Forelimb muscle (tissue), 1 donor: ENCODE measurements around the gene KRT81. TPM values are rescaled to one million over a fixed set of nuclear protein-coding genes. Genes with fewer than 3 reads are reported as not detected.
"Not testable (repeated sequence)": the region's sequence is repeated elsewhere in the genome, so short reads cannot be mapped to it uniquely, and the experiment has no call there.

Experiments used
- DNase-seq: peaks from one replicate; pipeline ENCODE4 v3.0.0-alpha.2; 2013; ENCODE audit warnings: low read depth
- polyA plus RNA-seq: library from polyadenylated mRNA; unstranded; fragments of 120-200 nt; gene quantifications from one replicate; pipeline ENCODE4 v1.2.1, GENCODE V29; 2013; ENCODE audit not compliant: insufficient read length

Gene KRT81
- polyA plus RNA-seq, 1 donor, result not detected

DNA sequence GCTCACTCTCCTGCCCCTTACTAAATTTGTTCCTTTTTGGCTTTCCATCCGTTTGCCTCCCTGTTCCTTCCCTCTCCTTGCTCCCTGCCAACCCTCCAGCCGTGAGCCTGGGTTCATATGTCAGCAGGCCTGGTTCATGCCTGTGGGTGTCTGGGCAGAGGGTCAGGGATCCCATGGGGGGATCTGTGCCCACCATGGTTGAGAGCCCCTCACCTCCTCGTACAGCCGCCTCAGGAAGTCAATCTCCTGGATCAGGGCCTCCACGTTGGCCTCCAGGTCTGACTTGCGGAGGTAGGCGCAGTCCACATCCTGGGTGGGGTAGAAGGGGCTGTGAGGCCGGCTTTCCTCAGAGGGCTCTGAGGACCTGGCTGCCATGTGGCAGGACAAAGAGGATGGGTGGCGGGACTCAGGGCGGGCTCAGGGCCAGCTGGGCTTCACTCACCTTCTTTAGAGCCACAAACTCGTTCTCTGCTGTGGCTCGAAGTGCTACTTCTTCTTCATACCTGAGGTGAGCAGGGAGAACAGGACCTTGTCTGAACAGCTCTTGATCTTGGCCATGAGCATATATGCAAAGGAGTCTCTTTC lies 26.2 kb upstream of the KRT81 start:
- no peak for DNase-seq

DNA sequence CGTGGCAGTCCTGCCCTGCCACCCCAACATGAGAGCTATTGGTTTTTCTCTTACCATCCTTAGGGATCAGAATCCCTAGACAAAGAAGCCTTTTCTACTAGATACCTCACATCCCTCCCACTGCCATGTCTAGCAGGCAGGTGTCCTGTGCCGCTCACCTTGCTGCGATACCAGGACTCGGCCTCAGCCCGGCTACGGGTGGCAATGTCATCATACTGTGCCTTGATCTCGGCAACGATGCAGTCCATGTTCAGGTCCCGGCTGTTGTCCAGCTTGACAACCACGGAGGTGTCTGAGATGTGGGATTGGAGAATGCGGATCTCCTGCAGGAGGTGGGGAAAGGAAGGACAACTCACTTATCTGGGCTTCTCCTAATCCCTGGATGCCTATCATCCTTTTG lies 25.4 kb upstream of the KRT81 start:
- no peak for DNase-seq

DNA sequence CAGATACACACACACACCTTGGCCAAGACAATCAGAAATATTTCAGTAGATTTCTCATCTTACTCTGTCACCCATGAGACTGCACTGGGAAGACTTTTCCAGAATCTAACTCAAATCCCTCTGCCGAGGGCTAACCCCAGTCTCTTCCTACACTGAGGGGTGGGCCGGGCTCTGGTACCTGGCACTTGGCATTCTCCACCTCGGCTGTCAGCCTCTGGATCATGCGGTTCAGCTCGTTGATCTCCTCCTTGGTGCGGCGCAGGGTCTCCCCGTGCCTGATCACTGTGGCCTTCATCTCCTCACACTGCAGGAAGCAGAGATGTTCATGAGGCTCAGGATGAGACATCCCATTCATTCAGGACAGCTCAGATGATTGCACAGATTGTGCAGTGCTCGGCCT lies 25.0 kb upstream of the KRT81 start:
- DNase-seq, result no peak

DNA sequence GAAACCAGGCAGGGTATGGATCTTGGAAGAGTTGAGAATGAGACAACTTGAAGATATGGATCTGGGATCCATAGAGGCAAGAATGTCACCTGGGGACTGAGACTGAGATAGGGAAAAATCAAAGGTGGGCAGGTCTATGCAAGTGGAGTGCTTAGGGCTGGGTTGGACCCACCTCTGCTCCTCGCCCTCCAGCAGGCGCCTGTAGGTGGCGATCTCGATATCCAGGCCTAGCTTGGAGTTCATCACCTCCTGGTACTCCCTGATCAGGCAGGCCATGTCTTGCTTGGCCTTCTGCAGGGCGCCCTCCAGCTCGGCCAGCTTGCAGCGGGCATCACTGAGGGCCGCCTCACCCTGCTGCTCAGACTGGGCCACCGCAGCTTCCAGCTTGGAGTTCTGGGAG lies 24.4 kb upstream of the KRT81 start:
- not testable (repeated sequence) for DNase-seq

DNA sequence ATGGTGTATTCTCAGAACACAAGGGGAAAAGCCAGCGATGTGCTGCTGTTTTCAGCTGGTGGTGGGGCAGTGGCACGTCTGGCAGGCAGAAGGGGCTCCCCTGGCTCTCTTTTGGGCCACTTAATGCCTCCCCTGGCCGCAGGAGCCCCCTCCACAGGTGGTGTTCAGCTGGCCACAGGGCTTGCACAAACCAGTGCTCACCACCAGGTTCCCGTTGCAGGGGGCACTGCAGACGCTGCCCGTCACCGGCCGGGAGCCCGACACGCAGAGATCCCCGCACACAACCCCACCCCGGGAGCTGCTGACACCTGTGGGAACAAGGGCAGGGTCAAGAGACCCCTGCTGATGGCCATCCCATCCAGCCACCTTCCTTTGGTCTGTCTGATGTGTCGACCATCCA lies 23.2 kb upstream of the KRT81 start:
- DNase-seq, result no peak

DNA sequence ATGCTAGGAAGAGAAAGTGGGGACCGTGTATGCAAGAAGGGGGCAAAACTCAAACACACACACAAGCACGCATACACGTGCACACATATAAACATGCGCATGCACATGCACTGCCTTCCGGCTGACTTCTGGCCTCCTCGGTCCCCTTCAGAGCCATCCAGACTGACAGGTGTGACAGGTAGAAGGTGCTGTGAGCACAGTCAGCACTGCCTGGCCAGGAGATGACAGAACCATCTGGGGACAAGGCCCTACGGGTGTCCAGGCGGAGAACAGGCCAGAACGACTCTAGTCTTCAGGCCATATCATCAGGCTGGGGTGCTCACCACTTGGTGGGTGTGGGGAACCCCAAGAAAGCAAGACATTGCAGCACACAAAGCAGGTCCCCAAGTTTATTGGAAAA lies 22.6 kb upstream of the KRT81 start:
- DNase-seq, result no peak

DNA sequence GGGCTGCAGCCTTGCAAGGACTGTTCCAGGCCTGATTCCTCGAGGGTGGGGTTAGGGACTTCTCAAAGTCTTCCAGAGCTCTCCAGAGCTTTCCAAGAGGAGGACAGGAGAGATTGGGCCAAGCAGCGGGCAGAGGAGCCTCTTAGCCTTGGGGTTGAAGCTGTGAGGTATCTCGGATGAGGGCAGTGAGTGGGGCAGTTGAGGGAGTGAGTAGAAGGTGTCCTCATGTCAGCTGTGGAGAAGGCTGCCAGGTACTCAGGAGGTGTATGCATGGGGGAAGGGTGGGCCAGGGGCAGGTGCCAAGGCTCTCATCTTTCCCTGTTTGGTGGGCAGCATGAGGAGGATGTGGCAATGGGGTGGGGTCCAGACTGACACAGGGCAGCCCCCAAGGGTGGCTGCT lies 22.1 kb upstream of the KRT81 start:
- DNase-seq, result no peak

DNA sequence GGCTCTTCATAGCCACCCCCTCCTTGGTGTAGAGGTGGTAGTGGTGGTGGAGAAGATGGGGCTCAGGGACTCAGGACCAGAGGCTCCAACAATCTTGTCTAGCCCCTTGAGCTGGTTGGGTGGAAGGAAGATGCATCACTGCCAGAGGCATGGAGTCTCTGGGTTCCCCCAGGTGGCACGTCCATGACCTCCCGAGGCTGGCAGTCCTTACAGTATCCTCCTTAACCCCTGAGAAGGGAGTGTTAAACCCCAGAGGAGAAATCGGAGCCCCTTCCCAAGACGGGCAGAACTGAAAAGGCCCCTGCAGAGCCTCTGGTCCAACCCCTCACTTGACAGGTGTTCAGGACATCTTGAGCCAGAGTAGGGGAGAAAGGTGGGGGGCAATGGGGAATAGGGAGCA lies 20.8 kb upstream of the KRT81 start:
- no peak for DNase-seq

DNA sequence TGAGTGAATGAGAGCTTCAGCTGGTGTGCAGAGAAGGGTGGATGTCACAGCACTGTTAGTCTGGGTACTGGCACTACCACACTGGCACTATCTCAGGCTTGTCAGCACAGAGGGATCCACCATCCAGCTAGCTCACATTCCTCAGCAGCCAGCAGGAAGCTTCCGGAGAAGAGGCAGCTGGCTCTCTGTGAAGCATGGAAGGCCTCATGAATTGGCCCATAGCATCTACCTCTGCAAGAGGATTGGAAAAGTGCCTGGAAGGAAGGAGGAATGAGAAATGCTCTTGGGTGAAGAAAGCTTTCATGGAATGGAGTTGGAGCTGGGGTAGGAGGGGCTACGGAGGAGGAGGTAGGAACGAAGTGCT lies 19.9 kb upstream of the KRT81 start:
- DNase-seq, result no peak

DNA sequence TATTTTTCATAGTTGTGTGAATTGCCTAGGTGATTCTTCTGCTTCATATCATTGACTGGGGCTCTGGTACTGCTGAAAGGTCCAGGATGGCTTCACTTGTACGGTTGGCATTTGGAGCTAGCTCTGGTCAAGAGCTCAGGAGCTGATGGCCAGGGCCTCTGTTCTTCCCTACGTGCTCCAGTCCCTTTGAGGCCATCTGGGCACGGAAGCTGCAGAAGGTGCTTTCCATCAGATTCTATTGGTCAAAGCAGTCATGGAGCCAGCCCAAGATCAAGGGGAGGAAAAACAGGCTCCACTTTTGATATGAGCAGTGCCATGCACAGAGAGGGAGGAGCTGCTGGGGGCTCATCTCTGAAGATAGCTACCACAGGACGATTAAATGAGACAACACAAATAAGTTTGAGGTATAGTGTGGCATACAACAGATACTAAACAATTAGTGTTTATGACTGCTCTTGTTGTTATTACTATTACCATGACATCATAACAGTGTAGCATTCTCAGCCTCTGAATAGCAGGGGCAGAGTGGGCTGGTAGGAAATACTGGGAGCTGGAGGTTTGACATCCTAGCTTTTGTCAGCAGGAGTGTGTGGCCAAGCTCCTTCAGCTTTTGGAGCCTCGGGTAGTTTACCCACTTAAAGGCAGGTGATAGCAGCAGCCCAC lies 19.4 kb upstream of the KRT81 start:
- no peak for DNase-seq

DNA sequence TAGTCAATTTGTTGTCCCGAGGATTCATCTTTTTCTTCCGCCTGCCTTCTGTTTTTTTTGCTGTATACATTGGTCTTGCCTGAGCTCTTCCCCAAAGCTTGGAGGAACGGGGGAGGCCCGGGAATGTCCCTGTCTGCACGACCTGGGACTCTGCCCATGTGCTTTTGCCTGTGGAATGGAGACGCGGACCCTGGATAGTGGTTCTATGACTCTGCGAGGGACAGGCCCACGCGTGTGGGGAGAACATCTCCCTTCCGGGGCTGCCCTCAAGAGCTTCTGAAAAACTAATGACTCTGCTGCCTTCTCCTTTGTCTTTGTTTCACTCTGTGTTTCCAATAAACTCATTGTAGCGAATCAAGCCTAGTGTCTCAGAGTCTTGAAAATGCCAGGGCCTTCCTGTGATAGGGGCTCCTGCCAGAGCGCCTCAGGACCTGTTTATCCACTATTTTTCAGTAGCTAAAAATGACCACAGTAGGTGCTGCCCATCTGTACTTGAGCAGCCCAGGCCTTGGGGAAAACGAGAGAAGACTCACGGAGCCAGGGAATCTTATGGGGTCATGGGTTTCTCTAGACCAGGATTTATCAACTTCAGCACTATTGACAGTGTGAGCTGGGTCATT lies 17.6 kb upstream of the KRT81 start:
- DNase-seq, result no peak

DNA sequence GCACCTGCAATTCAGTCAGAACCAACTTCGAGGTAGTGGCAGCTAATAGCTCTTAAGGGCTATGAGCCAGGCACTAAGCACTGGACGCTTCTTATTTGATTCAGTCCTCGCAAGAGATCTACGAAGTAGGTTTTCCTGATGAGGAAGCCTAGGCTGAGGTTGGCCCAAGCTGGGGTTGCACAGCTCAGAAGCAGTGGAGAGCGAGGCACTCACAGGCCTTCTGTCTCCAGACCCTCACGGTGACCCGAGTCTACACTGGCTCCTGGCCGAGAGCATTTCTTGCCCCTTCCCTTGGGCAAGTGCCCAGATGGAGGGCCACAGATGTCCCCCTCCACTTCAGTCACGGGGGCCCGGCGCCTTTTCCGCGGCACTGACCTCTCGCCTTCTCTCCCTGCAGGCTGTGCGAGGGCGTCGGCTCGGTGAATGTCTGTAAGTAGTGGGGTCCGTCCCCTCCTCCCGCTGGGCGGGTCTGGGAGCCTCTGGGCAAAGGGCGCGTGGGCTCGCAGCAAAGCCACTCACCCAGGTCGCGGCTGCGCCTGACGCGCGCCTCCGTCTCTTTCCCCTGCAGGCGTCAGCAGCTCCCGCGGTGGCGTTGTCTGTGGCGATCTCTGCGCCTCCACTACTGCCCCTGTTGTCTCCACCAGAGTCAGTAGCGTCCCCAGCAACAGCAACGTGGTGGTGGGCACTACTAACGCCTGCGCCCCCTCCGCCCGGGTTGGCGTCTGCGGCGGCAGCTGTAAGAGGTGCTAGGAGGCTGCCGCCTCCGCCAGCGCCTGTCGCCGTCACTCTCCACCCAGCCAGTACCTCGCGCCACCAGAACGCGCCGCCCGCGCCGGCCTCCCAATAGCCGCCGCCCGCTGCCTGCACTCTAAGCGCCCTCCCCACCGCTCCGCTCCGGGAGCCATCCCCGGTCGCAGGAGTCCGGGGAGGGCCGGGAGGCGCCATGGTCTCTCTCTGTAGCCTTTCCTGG lies 16.8 kb upstream of the KRT81 start:
- peak; percentile 9 for DNase-seq

DNA sequence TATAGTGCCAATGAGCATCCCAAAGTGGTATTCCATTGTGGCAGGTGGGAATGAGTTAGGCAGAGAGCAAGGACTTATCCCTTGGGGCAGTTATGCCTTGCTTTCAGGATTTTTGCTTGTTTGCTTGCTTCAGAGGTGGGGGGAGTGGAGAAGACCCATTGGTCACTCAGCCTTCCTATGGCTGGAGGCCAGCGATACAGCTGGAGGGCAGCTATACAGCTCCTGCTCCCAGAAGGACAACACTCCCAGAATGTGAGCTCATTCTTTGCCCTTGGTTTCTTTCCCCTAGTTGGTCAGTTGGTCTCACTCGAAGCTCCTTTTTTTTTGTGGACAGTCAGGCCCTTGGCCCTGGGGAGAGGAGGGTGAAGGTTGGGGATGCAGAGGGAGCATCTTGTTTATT lies 15.4 kb upstream of the KRT81 start:
- no peak for DNase-seq

DNA sequence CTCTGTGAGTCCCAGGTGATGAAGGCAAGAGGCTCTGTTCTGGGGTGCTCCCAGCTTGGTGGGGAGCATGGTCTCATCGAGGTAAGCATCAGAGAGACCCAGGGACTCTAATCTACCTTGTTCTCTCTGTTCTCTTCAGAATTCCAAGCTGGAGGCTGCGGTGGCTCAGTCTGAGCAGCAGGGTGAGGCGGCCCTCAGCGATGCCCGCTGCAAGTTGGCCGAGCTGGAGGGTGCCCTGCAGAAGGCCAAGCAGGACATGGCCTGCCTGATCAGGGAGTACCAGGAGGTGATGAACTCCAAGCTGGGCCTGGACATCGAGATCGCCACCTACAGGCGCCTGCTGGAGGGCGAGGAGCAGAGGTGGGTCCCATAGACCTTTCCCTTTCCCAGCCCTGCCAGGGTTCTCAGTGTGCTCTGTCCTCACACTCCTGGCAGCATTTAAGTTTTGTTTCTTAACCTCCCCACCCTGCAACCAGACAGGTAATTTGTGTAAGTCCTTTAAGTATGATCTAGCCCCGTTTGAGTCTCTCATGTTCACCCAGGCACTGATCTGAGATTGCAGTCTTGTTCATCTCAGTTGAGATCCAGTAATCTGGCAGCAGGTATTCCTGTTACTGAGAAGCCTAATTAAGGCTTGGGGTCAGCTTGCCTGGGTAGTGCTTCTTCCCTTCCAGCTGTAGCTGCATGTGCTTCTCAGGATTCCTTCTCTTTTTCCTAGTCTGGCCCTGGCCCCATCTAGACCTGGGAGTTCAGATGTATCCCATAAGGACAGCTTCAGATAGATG lies 14.8 kb upstream of the KRT81 start:
- no peak for DNase-seq

DNA sequence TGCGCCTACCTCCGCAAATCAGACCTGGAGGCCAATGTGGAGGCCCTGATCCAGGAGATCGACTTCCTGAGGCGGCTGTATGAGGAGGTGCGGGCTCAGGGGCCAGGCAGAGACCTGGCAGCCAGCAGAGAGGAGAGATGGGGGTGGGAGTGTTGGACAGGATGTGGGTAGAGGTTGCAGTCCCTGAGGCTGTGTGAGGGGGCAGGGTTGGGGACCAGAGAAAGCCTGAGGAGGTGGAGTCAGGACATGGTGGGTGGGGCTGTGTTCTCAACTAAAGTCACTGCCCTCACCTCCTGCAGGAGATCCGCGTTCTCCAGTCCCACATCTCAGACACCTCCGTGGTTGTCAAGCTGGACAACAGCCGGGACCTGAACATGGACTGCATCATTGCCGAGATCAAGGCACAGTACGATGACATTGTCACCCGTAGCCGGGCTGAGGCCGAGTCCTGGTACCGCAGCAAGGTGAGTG lies 13.6 kb upstream of the KRT81 start:
- not testable (repeated sequence) for DNase-seq

DNA sequence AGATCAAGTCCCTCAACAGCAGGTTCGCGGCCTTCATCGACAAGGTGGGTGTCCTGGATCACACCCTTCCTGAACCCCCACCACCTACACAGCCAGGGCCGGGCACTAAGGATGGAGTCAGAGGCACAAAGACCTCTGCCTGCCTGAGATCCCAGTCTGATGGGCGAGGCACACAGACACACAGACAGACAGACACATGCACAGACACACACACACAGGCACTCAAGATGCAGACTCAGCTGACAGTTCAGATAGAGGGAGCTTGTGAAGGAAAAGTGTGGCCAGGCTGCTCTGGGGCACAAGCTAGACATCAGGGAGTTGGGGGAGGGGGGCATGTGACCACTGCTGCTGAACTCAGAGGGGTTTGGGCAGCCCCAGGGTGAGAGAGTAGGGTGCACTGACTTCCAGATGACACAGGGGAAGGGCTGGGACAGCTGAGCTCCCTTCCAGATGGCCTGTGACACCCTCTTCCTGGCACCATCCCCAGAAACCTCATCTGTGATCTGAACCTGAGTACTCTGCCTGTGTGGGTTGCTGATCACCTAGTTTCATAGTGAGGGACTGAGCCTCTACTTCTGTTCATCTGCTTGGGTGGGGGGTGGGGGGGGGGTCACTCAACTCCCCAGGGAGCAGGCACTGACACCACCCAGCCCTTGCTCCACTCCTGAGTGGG lies 11.0 kb upstream of the KRT81 start:
- DNase-seq, result not testable (repeated sequence)

DNA sequence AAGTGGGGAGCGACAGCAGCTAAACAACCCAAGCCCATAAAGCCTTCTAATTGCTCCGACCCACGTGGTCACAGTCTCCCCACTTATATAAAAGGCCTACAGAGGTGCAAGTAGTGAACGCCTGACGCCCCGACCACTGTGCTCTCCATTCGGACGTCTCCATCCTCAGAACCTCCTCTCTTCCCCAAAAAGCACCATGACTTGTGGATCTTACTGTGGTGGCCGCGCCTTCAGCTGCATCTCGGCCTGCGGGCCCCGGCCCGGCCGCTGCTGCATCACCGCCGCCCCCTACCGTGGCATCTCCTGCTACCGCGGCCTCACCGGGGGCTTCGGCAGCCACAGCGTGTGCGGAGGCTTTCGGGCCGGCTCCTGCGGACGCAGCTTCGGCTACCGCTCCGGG lies 10.4 kb upstream of the KRT81 start:
- not testable (repeated sequence) for DNase-seq

DNA sequence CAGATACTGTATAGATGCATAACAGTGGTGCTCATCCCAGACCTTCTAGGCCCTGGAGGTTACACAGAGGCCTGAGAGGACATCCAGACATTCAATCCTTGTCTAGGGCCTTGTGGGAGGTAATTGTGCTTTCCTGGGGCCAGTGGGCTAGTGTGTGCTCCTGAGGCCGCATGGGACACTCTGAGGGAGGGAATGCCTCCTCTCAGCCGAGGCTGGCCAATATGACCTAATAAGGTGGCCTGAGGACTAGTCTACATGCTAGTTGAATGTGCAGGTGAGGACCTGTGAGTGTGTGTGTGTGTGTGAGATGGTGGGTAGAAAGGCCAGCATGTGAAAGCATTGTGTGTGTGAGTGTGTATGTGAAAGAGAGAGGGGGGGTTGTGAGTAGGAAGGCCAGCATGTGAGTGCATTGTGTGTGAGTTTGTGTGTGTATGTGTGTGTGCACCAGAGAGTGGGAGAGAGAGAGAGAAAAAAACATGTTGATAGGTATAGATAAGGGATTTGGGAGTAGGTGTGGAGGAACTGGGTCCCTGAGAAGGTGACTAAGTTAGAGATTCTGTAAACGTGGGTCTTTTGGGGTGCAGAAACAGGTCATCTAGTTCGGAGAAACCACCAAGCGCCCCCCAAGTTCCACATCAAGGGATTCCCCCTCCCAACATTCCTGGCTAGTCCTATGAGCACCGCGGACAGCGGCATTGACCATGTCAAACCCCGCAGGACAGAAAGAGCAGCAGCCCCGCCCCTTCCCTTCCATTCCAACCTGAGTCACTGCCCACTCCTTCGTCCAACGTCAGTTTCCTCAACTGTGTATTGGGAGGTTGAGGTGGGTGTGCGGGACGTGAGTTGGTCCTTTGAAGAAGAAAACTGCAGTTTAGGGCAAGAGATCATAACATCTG lies 9.7 kb upstream of the KRT81 start:
- DNase-seq, result no peak

DNA sequence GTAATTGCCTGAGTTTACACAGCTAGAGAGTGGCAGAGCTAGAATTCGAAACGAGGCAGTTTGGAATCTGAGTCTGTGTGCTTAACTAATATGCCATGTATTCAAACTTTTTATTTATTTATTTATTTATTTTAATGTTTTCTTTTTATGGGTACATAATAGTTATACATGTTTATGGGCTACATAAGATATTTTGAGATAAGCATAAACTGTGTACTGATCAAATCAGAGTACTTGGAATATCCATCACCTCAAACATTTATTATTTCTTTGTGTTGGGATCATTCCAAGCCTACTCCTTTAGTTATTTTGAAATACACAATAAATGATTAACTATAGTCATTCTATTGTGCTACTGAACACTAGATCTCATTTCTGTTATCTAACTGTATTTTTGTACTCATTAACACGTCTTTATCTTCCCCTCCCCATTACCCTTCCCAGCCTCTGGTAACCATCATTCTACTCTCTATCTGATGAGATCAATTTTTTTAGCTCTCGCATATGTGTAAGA lies 7.4 kb upstream of the KRT81 start:
- no peak for DNase-seq
